Left ventricle myocardium inferior (tissue), 1 donor: ENCODE data around the gene CEP350. TPM values are rescaled to one million over a fixed set of nuclear protein-coding genes. Genes with fewer than 3 reads are reported as not detected.

Source experiments
- DNase-seq: peaks from one replicate; pipeline ENCODE4 v3.0.0-alpha.2; 2020
- H3K27ac ChIP-seq: fragments of 200-600 bp; replicated peaks from 2 replicates; pipeline ENCODE4 v1.8.0; 2021
- H3K27me3 ChIP-seq: fragments of 200-600 bp; 2 replicates; pipeline ENCODE4 v1.8.0; 2021; ENCODE audit warnings: low read depth
- H3K36me3 ChIP-seq: fragments of 200-600 bp; 2 replicates; pipeline ENCODE4 v1.8.0; 2021
- H3K4me1 ChIP-seq: fragments of 200-600 bp; 2 replicates; pipeline ENCODE4 v1.8.0; 2021
- H3K4me3 ChIP-seq: fragments of 200-600 bp; 2 replicates; pipeline ENCODE4 v1.8.0; 2021; ENCODE audit warnings: mild to moderate bottlenecking, moderate library complexity
- H3K9me3 ChIP-seq: fragments of 200-600 bp; replicated peaks from 2 replicates; pipeline ENCODE4 v1.8.0; 2021
- intact Hi-C: fragments of 100-400 bp; cut with micrococcal nuclease; formaldehyde crosslinking; loops from one replicate; pipeline ENCODE4 v1.11.0; 2022
- total RNA-seq: library from RNA; stranded (reverse); fragmentation: NEBNext Ultra II Directional; extraction: Animal tissue kit (Norgen Biotek cat#: 25700); gene quantifications from one replicate; pipeline ENCODE4 v1.2.1, GENCODE V29; 2021
- TF ChIP-seq, protein P1 (sequence below): fragments of 200-600 bp; IDR thresholded peaks from 2 replicates; pipeline ENCODE4 v1.8.0; 2021; ENCODE audit warnings: antibody characterized with exemption, mild to moderate bottlenecking, borderline replicate concordance
- donor health status: DM: no; HTN: yes; CAD: no; lungs with severe emphysema.

Gene CEP350
- total RNA-seq, 1 donor from 2014 or later: 34.7 TPM

DNA sequence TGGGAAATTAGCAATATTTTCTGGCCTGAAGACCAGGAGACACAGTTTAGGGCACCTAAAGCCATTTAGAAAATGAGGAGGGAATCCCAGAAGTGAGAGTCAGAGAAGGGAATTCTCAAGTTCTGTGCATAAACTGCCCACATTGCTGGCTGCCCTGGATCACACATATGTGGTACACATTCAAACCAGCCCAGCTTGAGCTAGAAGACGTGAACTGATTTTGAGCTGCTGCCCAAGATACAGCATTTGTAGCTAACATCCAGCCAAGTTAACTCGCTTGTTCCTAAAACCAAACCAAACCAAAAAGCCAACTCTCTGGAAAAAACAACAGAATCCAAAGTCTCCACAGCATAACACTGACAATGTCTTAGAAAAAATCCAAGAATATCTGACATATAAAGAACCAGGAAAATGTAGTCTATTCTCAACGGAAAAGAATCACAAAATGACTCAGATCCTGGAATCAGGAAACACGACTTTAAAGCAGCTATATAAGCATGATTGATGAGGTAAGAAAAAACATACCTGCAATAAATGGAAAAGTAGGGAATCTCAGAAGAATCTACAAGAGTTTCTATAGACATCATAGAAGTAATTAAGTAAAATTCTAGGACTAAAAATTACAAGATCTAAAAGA, 181.8 kb downstream of the CEP350 start:
- H3K4me3 ChIP-seq: no peak overlapping the region
- peaks cover 17% of the 10 kb centered on the region for H3K27me3 ChIP-seq
- H3K36me3 ChIP-seq: no peaks in the 10 kb centered on the region
- TF ChIP-seq, protein P1, sequence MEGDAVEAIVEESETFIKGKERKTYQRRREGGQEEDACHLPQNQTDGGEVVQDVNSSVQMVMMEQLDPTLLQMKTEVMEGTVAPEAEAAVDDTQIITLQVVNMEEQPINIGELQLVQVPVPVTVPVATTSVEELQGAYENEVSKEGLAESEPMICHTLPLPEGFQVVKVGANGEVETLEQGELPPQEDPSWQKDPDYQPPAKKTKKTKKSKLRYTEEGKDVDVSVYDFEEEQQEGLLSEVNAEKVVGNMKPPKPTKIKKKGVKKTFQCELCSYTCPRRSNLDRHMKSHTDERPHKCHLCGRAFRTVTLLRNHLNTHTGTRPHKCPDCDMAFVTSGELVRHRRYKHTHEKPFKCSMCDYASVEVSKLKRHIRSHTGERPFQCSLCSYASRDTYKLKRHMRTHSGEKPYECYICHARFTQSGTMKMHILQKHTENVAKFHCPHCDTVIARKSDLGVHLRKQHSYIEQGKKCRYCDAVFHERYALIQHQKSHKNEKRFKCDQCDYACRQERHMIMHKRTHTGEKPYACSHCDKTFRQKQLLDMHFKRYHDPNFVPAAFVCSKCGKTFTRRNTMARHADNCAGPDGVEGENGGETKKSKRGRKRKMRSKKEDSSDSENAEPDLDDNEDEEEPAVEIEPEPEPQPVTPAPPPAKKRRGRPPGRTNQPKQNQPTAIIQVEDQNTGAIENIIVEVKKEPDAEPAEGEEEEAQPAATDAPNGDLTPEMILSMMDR: no peak
- H3K4me1 ChIP-seq: no peaks in the 10 kb centered on the region
- intact Hi-C loops: no loop called here
- H3K27ac ChIP-seq: no peak overlapping the region
- H3K9me3 ChIP-seq: no peaks in the 10 kb centered on the region
- no peak for DNase-seq

DNA sequence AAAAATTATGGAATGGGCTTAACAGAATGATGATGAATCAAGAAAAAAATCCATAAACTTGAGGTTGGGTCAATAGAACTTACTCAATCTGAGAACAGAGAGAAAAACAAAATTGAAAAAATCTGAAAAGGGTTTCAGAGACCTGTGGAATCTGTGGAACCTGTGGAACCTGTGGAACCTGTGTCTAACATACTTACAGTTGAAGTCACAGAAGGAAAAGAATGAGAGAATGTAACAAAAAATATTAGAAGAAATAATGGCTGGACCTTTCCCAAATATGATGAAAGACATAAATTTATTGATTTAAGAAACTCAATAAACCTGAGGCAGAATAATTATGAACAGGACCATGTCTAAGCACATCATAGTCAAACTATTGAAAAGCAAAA, 182.4 kb downstream of the CEP350 start:
- no peaks in the 10 kb centered on the region for H3K36me3 ChIP-seq
- peaks cover 17% of the 10 kb centered on the region for H3K27me3 ChIP-seq
- no peaks in the 10 kb centered on the region for H3K9me3 ChIP-seq
- H3K4me1 ChIP-seq: no peaks in the 10 kb centered on the region
- intact Hi-C loops: no loop called here
- TF ChIP-seq, protein P1: no peak
- no peak overlapping the region for H3K27ac ChIP-seq
- no peak for DNase-seq
- H3K4me3 ChIP-seq: no peak overlapping the region

DNA sequence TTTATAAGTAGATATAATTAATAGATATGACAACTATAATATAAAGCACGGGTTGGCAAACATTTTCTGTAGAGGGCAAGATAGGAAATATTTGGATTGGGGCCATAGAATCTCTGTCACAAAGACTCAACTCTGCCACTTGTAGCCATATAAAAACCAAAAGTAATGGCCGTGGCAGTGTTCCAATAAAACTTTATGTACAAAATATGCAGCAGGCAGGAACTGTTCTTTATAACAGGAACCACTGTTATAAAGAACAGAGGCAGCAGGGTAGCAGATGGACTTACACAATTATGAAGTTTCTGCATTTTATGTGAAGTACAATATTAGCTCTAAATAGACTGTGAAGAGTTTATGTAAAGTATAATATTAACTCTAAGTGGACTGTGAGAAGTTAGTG, 183.2 kb downstream of the CEP350 start:
- TF ChIP-seq, protein P1: no peak
- DNase-seq: no peak
- intact Hi-C loops: no loop called here
- Histone ChIP-seq H3K4me3 (no peak overlapping the region), H3K4me1 (no peaks in the 10 kb centered on the region), H3K27ac (no peak overlapping the region), H3K36me3 (no peaks in the 10 kb centered on the region), H3K27me3 (peaks cover 12% of the 10 kb centered on the region), H3K9me3 (no peaks in the 10 kb centered on the region)

DNA sequence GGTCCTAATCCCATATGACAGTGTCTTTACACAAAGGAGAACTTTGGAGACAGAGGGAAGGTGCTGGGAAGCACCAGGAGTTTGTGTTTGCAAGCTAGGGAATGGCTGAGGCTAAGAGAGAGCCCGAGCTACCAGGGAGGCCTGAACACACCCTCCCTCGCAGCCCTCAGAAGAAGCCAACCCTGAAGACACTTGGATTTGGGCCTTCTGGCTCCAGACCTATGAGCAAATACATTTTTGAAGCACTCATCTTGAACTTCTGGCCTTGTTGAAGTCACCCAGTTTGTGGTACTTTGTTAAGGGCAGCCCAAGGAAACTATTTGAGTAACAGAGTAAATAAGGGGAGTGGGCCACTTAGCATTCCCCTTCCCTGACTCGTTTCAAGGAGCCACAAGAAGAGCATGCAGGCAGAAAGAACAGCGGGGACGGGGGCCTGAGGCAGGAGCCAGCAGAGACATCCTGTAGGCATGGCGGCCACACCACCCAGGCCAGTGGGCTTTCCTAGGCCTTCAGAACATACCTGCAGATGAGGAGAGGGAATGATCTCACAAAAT, 186.8 kb downstream of the CEP350 start:
- no peak overlapping the region for H3K4me3 ChIP-seq
- no peaks in the 10 kb centered on the region for H3K36me3 ChIP-seq
- no peak for DNase-seq
- intact Hi-C loops: no loop called here
- no peaks in the 10 kb centered on the region for H3K9me3 ChIP-seq
- H3K4me1 ChIP-seq: no peaks in the 10 kb centered on the region
- H3K27ac ChIP-seq: no peak overlapping the region
- H3K27me3 ChIP-seq: no peaks in the 10 kb centered on the region
- TF ChIP-seq, protein P1: no peak

DNA sequence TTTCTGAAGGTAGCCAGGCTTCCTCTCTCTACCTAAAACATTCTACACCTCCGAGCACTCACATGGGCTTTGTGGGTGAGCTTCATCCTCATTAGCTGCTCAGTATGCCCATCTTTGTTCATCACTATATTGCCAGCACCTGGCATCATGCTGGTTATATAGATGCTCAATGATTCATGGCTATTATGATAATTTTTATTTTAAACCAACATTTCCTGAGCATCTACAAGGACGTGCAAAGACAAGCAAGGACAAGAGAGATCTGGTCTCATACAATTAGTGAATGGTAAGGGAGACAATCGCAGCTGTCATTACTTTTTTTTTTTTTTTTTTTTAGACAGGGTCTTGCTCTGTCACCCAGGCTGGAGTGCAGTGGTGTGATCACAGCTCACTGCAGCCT, 188.7 kb downstream of the CEP350 start:
- Histone ChIP-seq H3K27ac (no peak overlapping the region), H3K4me3 (no peak overlapping the region), H3K27me3 (no peaks in the 10 kb centered on the region), H3K4me1 (no peaks in the 10 kb centered on the region), H3K9me3 (no peaks in the 10 kb centered on the region), H3K36me3 (no peaks in the 10 kb centered on the region)
- TF ChIP-seq, protein P1: no peak
- no peak for DNase-seq
- intact Hi-C loops: no loop called here
